ENCODE results near the gene MAP1LC3B2. TPM values are rescaled to one million over a fixed set of nuclear protein-coding genes. Genes with fewer than 3 reads are reported as not detected.

The MAP1LC3B2 gene
- total RNA-seq, 1 donor from 2014 or later, result not detected

- no peak overlapping the region for H3K4me3 Mint-ChIP-seq (ENCODE audit: unreplicated experiment)
- H3K36me3 Mint-ChIP-seq (ENCODE audit: low read depth, unreplicated experiment), result no peaks in the 10 kb centered on the region
- no peaks in the 10 kb centered on the region for H3K27me3 Mint-ChIP-seq (ENCODE audit: unreplicated experiment)
- H3K9me3 Mint-ChIP-seq (ENCODE audit: unreplicated experiment), result no peaks in the 10 kb centered on the region
- H3K27ac Mint-ChIP-seq (ENCODE audit: unreplicated experiment), result no peak overlapping the region
- no peak for DNase-seq (ENCODE audit: low spot score)
- no peak for TF ChIP-seq CTCF (IDR thresholded peaks at IDR 0.05; ENCODE audit: unreplicated experiment)
- peaks cover 4% of the 10 kb centered on the region for H3K4me1 Mint-ChIP-seq (ENCODE audit: unreplicated experiment)
These were observed 32.9 kb downstream of the MAP1LC3B2 start for GRCh38 chr12:116591855-116592637.

- Mint-ChIP-seq H3K4me1 (ENCODE audit: unreplicated experiment) (peaks cover 4% of the 10 kb centered on the region), H3K9me3 (ENCODE audit: unreplicated experiment) (no peaks in the 10 kb centered on the region), H3K36me3 (ENCODE audit: low read depth, unreplicated experiment) (no peaks in the 10 kb centered on the region), H3K27ac (ENCODE audit: unreplicated experiment) (no peak overlapping the region), H3K27me3 (ENCODE audit: unreplicated experiment) (no peaks in the 10 kb centered on the region), H3K4me3 (ENCODE audit: unreplicated experiment) (no peak overlapping the region)
- DNase-seq (ENCODE audit: low spot score), result no peak
- no peak for TF ChIP-seq CTCF (IDR thresholded peaks at IDR 0.05; ENCODE audit: unreplicated experiment)
These were observed 33.5 kb downstream of the MAP1LC3B2 start for GRCh38 chr12:116592731-116593130.

- peaks cover 8% of the 10 kb centered on the region for H3K4me1 Mint-ChIP-seq (ENCODE audit: unreplicated experiment)
These were observed 35.3 kb downstream of the MAP1LC3B2 start for GRCh38 chr12:116594325-116595038.

GRCh38 chr12:116595186-116595585, 36.0 kb downstream of the MAP1LC3B2 start:
- Mint-ChIP-seq H3K27ac (ENCODE audit: unreplicated experiment) (no peak overlapping the region), H3K4me1 (ENCODE audit: unreplicated experiment) (peaks cover 8% of the 10 kb centered on the region), H3K27me3 (ENCODE audit: unreplicated experiment) (peaks cover 2% of the 10 kb centered on the region), H3K9me3 (ENCODE audit: unreplicated experiment) (no peaks in the 10 kb centered on the region), H3K36me3 (ENCODE audit: low read depth, unreplicated experiment) (no peaks in the 10 kb centered on the region), H3K4me3 (ENCODE audit: unreplicated experiment) (no peak overlapping the region)
- no peak for DNase-seq (ENCODE audit: low spot score)
- no peak for TF ChIP-seq CTCF (IDR thresholded peaks at IDR 0.05; ENCODE audit: unreplicated experiment)

More at GRCh38 chr12:116594325-116595038, 35.3 kb downstream of the MAP1LC3B2 start:
- H3K9me3 Mint-ChIP-seq (ENCODE audit: unreplicated experiment), result no peaks in the 10 kb centered on the region
- no peak for TF ChIP-seq CTCF (IDR thresholded peaks at IDR 0.05; ENCODE audit: unreplicated experiment)
- H3K27ac Mint-ChIP-seq (ENCODE audit: unreplicated experiment), result no peak overlapping the region
- DNase-seq (ENCODE audit: low spot score), result no peak
- no peaks in the 10 kb centered on the region for H3K36me3 Mint-ChIP-seq (ENCODE audit: low read depth, unreplicated experiment)
- no peak overlapping the region for H3K4me3 Mint-ChIP-seq (ENCODE audit: unreplicated experiment)
- H3K27me3 Mint-ChIP-seq (ENCODE audit: unreplicated experiment), result peaks cover 2% of the 10 kb centered on the region

- TF ChIP-seq CTCF (IDR thresholded peaks at IDR 0.05; ENCODE audit: unreplicated experiment), result no peak
- Mint-ChIP-seq H3K27ac (ENCODE audit: unreplicated experiment) (no peak overlapping the region), H3K9me3 (ENCODE audit: unreplicated experiment) (no peaks in the 10 kb centered on the region), H3K4me1 (ENCODE audit: unreplicated experiment) (peaks cover 8% of the 10 kb centered on the region), H3K27me3 (ENCODE audit: unreplicated experiment) (peaks cover 2% of the 10 kb centered on the region), H3K36me3 (ENCODE audit: low read depth, unreplicated experiment) (no peaks in the 10 kb centered on the region), H3K4me3 (ENCODE audit: unreplicated experiment) (no peak overlapping the region)
- no peak for DNase-seq (ENCODE audit: low spot score)
These were observed 36.5 kb downstream of the MAP1LC3B2 start for GRCh38 chr12:116595672-116596071.

Measured in endothelial cell (in vitro differentiated cells).